Glutamatergic neuron (in vitro differentiated cells): ENCODE measurements around the gene BTBD17. TPM values are rescaled to one million over a fixed set of nuclear protein-coding genes. Genes with fewer than 3 reads are reported as not detected.
A peak's percentile ranks its signal among the peaks of the same experiment; 100 is the strongest.

ENCODE experiments used
- DNase-seq: peaks from one replicate; pipeline ENCODE4 v3.0.0; 2022
- H3K27ac Mint-ChIP-seq: one replicate; pipeline ENCODE4 v1.8.0; 2020; ENCODE audit warnings: mild to moderate bottlenecking, mixed read lengths, inconsistent platforms; ENCODE audit not compliant: unreplicated experiment
- H3K27me3 Mint-ChIP-seq: one replicate; pipeline ENCODE4 v1.8.0; 2020; ENCODE audit warnings: mild to moderate bottlenecking, moderate library complexity, mixed read lengths, inconsistent platforms; ENCODE audit not compliant: unreplicated experiment
- H3K36me3 Mint-ChIP-seq: one replicate; pipeline ENCODE4 v1.8.0; 2020; ENCODE audit warnings: mild to moderate bottlenecking, mixed read lengths, inconsistent platforms; ENCODE audit not compliant: unreplicated experiment
- H3K4me1 Mint-ChIP-seq: one replicate; pipeline ENCODE4 v1.8.0; 2020; ENCODE audit warnings: mild to moderate bottlenecking, low read depth, mixed read lengths, inconsistent platforms; ENCODE audit not compliant: unreplicated experiment
- H3K4me3 Mint-ChIP-seq: one replicate; pipeline ENCODE4 v1.8.0; 2020; ENCODE audit warnings: mild to moderate bottlenecking, mixed read lengths, inconsistent platforms; ENCODE audit not compliant: unreplicated experiment
- H3K9me3 Mint-ChIP-seq: one replicate; pipeline ENCODE4 v1.8.0; 2020; ENCODE audit warnings: mild to moderate bottlenecking, moderate library complexity, mixed read lengths, inconsistent platforms; ENCODE audit not compliant: unreplicated experiment
- CTCF ChIP-seq: fragments of 200-600 bp; sonication (generic); IDR thresholded peaks from one replicate; pipeline ENCODE4 v1.5.0; 2021; ENCODE audit not compliant: partially characterized antibody, unreplicated experiment
- total RNA-seq: library from RNA; stranded (reverse); fragmentation: NEBNext Ultra II Directional; extraction: Animal tissue kit (Norgen Biotek cat#: 25700); gene quantifications from one replicate; pipeline ENCODE4 v1.2.1, GENCODE V29; 2021; ENCODE audit not compliant: unreplicated experiment

Gene BTBD17
- total RNA-seq, 1 donor from 2014 or later = 310 TPM

GRCh38 chr17:74355065-74355464 is 6.6 kb downstream of the BTBD17 start:
- Mint-ChIP-seq H3K4me1 (peaks cover 13% of the 10 kb centered on the region), H3K36me3 (peaks cover 5% of the 10 kb centered on the region), H3K27me3 (peaks cover 25% of the 10 kb centered on the region), H3K9me3 (peaks cover 25% of the 10 kb centered on the region), H3K4me3 (no peak overlapping the region), H3K27ac (no peak overlapping the region)
- peak; percentile 15 for DNase-seq
- TF ChIP-seq CTCF = no peak

- DNase-seq = peak; percentile 19
- peaks cover 25% of the 10 kb centered on the region for H3K9me3 Mint-ChIP-seq
- H3K36me3 Mint-ChIP-seq = peaks cover 5% of the 10 kb centered on the region
- no peak overlapping the region for H3K4me3 Mint-ChIP-seq
- peaks cover 26% of the 10 kb centered on the region for H3K27me3 Mint-ChIP-seq
- peak overlapping the region; percentile 80 for H3K27ac Mint-ChIP-seq
- TF ChIP-seq CTCF = no peak
- H3K4me1 Mint-ChIP-seq = peaks cover 13% of the 10 kb centered on the region
Observed at GRCh38 chr17:74354561-74354960, 7.1 kb downstream of the BTBD17 start.

- peak overlapping the region; percentile 55 for H3K27ac Mint-ChIP-seq
- H3K9me3 Mint-ChIP-seq = peaks cover 25% of the 10 kb centered on the region
- H3K27me3 Mint-ChIP-seq = peaks cover 26% of the 10 kb centered on the region
- peaks cover 13% of the 10 kb centered on the region for H3K4me1 Mint-ChIP-seq
- peaks cover 5% of the 10 kb centered on the region for H3K36me3 Mint-ChIP-seq
- H3K4me3 Mint-ChIP-seq = no peak overlapping the region
- peak; percentile 46 for TF ChIP-seq CTCF
- peak; percentile 80 for DNase-seq
Observed at GRCh38 chr17:74354123-74354522, 7.5 kb downstream of the BTBD17 start.

GRCh38 chr17:74353446-74354060 is 8.1 kb downstream of the BTBD17 start:
- Mint-ChIP-seq H3K27ac (peak overlapping the region; percentile 55), H3K4me1 (peaks cover 11% of the 10 kb centered on the region), H3K36me3 (peaks cover 2% of the 10 kb centered on the region), H3K9me3 (peaks cover 22% of the 10 kb centered on the region), H3K4me3 (no peak overlapping the region), H3K27me3 (peaks cover 26% of the 10 kb centered on the region)
- DNase-seq = peak; percentile 10
- TF ChIP-seq CTCF = peak; percentile 4

- Mint-ChIP-seq H3K4me3 (no peak overlapping the region), H3K36me3 (peaks cover 5% of the 10 kb centered on the region), H3K27ac (no peak overlapping the region), H3K27me3 (peaks cover 24% of the 10 kb centered on the region), H3K9me3 (peaks cover 20% of the 10 kb centered on the region), H3K4me1 (peaks cover 9% of the 10 kb centered on the region)
- TF ChIP-seq CTCF = peak; percentile 19
- DNase-seq = peak; percentile 40
Observed at GRCh38 chr17:74351552-74352210, 10.0 kb downstream of the BTBD17 start.
